Epithelial cell of esophagus (primary cell): ENCODE measurements around the gene GPC2.
"Not testable (repeated sequence)": the region's sequence is repeated elsewhere in the genome, so short reads cannot be mapped to it uniquely, and the experiment has no call there.

Experiments
- DNase-seq: peaks from one replicate; pipeline ENCODE4 v3.0.0; 2010; ENCODE audit warnings: low read depth
- H3K4me3 ChIP-seq: 2 replicates; pipeline ENCODE4 v1.5.1; 2011; ENCODE audit warnings: mild to moderate bottlenecking, low read length, control low read depth
- TF ChIP-seq, protein P1 (sequence below): IDR thresholded peaks from 2 replicates; pipeline ENCODE4 v1.5.1; 2011; ENCODE audit warnings: low read depth, mild to moderate bottlenecking, low read length, control low read depth, inconsistent platforms; ENCODE audit not compliant: insufficient read depth; ENCODE audit errors: missing control alignments

Gene GPC2

DNA sequence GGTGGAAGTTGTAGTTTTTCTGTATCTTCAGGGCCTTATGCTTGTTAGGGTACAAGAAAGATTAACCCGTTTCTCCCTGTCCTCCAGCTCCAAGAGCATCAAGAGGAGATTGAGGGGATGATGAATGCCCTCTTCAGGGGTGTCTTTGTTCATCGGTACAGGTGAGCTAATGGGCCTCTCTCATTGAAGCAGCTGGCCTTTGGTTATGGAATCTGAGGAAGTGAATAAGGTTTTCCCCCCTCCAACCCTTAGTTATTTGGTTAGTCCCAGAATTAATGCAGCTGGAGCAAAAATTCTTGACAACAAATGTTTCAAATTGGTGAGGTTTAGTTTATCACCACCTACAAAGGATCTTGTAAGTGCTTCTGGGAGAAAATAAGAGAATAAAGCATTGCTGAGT, 18.0 kb upstream of the GPC2 start:
- TF ChIP-seq, protein P1, sequence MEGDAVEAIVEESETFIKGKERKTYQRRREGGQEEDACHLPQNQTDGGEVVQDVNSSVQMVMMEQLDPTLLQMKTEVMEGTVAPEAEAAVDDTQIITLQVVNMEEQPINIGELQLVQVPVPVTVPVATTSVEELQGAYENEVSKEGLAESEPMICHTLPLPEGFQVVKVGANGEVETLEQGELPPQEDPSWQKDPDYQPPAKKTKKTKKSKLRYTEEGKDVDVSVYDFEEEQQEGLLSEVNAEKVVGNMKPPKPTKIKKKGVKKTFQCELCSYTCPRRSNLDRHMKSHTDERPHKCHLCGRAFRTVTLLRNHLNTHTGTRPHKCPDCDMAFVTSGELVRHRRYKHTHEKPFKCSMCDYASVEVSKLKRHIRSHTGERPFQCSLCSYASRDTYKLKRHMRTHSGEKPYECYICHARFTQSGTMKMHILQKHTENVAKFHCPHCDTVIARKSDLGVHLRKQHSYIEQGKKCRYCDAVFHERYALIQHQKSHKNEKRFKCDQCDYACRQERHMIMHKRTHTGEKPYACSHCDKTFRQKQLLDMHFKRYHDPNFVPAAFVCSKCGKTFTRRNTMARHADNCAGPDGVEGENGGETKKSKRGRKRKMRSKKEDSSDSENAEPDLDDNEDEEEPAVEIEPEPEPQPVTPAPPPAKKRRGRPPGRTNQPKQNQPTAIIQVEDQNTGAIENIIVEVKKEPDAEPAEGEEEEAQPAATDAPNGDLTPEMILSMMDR = no peak
- no peak for DNase-seq
- no peak overlapping the region for H3K4me3 ChIP-seq

DNA sequence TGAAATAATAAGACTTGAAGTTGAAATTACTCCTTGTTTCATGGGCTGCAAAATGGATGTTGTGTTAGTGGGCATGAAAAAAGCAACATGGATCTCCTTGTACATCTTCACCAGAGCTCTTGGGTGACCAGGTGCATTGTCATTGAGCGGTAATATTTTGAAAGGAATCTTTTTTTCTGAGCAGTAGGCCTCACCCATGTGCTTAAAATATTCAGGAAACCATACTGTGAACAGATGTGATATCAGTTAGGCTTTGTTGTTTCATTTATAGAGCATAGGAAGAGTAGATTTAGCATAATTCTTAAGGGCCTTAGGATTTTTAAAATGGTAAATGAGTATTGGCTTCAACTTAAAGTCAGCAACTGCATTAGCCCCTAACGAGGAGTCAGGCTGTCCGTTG, 15.8 kb upstream of the GPC2 start:
- no peak for DNase-seq
- no peak overlapping the region for H3K4me3 ChIP-seq

DNA sequence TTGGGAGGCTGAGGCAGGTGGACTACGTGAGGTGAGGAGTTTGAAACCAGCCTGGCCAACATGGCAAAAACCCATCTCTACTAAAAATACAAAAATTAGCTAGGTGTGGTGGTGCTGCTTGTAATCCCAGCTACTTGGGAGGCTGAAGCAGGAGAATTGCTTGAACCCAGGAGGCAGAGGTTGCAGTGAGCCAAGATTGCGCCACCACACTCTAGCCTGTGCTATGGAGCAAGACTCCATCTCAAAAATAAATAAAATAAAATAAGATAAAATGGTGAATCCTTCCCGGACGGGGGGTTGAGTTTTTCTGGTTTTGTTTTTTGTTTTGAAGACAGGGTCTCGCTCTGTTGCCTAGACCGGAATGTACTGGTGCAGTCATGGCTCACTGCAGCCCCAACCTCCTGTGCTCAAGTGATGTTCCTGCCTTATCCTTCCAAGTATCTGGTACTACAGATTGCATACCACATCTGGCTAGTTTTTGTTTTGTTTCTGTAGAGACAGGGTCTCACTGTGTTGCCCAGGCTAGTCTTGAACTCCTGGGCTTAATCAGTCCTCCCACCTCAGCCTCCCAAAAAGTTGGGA, 15.2 kb upstream of the GPC2 start:
- not testable (repeated sequence) for H3K4me3 ChIP-seq, DNase-seq

More for the DNA sequence above, 15.8 kb upstream of the GPC2 start:
- TF ChIP-seq, protein P1 = no peak

DNA sequence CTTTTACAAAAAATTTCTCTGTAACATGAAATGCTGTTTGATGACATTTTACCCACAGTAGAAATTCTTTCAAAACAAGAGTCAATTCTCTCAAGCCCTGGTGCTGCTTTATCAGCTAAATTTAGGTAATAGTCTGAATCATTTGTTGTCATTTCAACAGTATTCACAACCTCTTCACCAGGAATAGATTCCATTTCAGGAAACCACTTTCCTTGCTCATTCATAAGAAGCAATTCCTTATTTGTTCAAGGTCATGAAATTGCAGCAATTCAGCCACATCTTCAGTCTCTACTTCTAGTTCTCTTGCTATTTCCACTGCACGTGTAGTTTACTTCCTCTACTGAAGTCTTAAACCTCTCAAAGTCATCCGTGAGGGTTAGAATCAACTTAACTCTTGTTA, 14.6 kb upstream of the GPC2 start:
- no peak overlapping the region for H3K4me3 ChIP-seq
- TF ChIP-seq, protein P1 = no peak
- no peak for DNase-seq

DNA sequence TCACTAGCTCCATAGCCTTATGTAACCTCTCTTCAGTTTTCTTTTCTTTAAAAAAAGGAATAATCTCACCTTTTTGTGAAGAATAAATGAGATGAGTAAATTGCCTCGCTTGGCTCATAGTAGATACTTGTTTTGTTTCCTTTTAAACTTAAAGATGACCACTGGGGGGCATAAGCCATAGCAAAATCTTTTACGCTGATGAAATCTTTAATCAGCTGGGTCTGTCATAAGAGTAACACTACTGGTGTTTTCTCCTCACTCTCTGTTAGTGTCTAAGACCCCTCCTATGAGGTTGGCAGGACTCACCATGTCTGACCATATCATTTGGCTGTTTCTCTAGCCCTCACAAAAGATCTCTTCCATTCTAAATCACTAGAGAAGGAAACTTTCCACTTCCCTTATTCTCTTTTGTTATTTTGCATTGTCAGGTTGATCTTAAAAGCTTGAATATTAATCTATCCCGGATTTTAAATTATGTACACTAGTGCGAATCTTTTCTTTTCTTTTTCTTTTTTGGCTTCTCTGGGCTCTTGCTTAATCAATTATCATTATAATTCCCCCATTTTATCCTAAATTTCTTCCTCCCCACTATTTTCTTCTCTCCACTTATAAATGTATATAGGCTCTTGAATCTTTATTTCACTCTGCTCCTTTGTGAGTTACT, 13.0 kb upstream of the GPC2 start:
- DNase-seq = peak; percentile 47
- TF ChIP-seq, protein P1 = peak; percentile 14
- no peak overlapping the region for H3K4me3 ChIP-seq

DNA sequence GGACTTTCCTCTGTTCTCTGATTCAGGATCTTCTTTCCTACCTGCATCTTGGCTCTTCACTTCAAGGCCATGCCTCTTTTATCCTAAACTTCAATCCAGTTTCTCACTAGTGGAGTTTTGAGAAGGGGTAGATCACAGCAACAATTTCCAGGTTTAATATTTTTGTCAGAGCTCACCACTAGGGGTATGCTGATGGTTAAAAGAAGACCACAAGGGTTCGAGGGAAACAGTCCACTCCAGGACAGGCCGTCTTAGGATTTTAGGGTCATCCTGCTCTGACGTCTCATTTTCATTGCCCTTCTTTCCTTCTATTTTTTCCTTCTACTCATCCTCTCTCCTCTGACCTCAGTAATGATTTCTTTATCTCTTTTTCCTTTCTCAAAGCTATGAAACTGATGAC, 11.9 kb upstream of the GPC2 start:
- TF ChIP-seq, protein P1 = no peak
- no peak for DNase-seq
- H3K4me3 ChIP-seq = no peak overlapping the region

DNA sequence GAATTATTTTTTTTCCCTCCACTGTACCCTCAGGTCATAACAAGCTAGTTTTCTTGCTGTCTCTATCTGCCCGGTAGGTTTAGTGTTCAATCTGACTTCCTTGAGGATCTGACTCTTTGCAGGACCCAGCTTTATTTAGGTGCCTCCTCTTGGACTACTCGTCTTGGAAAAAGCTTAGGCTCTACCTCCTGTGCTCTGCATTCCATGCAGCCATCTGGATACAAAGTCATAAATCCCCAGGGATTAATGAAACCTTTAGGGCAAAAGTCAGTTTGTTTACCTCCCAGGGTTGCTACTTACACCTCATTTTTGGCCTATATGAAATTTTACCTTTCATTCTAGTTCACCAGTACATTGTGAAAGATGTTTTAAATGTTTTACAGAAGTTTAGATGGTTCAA, 8.5 kb upstream of the GPC2 start:
- TF ChIP-seq, protein P1 = no peak

DNA sequence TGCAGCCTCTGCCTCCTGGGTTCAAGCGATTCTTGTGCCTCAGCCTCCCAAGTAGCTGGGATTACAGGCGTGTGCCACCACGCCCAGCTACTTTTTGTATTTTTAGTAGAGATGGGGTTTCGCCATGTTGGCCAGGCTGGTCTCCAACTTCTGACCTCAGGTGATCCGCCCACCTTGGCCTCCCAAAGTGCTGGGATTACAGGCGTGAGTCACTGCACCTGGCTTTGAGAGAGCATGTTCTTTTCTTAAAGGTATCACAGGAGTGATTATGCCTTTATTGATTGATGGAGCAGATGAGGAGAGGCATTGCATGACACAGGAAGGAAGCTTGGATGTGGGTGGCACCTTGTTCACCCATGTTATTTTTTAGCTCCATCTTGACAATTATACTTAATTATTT, 5.9 kb upstream of the GPC2 start:
- H3K4me3 ChIP-seq, DNase-seq: not testable (repeated sequence)

More for the DNA sequence above, 8.5 kb upstream of the GPC2 start:
- H3K4me3 ChIP-seq = no peak overlapping the region
- DNase-seq = no peak

DNA sequence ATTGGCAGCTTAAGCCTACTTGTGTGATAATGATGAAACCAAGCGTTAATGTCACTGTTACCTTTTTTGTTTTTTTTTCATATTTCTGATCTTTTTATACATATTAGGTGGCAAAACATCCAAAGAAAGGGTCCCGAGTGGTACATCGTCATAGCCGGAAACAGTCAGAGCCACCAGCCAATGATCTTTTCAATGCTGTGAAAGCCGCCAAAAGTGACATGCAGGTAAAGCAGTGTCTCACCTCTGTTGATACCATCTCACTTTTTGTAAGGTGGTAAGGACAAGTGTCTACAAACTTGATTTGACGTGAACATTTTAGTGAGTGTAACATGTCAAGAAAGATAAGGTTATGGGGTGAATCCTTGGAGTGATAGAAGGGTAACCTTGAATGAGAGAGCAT, 5.4 kb upstream of the GPC2 start:
- H3K4me3 ChIP-seq, DNase-seq: not testable (repeated sequence)

DNA sequence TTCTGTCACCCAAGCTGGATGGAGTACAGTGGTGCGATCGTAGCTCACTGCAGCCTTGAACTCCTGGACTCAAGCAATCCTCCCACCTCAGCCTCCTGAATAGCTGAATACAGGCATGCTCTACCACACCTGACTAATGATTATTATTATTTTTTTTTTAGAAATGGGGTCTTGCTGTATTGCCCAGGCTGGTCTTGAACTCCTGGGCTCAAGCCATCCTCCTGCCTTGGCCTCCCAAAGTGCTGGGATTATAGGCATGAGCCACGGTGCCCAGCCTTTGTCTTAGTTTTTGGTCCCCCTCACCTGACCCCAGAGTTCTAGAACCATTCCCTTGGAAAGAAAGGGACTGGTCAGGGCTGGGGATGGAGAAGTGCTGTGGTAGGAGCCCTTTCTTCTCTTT, 2.9 kb upstream of the GPC2 start:
- H3K4me3 ChIP-seq, DNase-seq: not testable (repeated sequence)
